GM23338 (cell line): ENCODE data around the gene CUX1.

Source experiments
- EZH2phosphoT487 ChIP-seq: fragments of 200-600 bp; sonication (generic); IDR thresholded peaks from one replicate; pipeline ENCODE4 v1.8.1; 2018; ENCODE audit warnings: antibody characterized with exemption; ENCODE audit not compliant: unreplicated experiment
- TF ChIP-seq, protein P1 (sequence below), 2 experiments: fragments of 200-600 bp in 1 of 2; sonication (generic) in 1 of 2; conservative IDR thresholded peaks; 2 replicates each; pipeline versions ENCODE4 v1.5.1 to v1.6.1; 2016 to 2017; ENCODE audit warnings: antibody characterized with exemption in 2 of 2, low read depth in 2 of 2, mild to moderate bottlenecking in 2 of 2, moderate library complexity in 1 of 2

GRCh38 chr7:101941481-101942383 lies 124.3 kb downstream of the CUX1 start:
- TF ChIP-seq, protein P1, sequence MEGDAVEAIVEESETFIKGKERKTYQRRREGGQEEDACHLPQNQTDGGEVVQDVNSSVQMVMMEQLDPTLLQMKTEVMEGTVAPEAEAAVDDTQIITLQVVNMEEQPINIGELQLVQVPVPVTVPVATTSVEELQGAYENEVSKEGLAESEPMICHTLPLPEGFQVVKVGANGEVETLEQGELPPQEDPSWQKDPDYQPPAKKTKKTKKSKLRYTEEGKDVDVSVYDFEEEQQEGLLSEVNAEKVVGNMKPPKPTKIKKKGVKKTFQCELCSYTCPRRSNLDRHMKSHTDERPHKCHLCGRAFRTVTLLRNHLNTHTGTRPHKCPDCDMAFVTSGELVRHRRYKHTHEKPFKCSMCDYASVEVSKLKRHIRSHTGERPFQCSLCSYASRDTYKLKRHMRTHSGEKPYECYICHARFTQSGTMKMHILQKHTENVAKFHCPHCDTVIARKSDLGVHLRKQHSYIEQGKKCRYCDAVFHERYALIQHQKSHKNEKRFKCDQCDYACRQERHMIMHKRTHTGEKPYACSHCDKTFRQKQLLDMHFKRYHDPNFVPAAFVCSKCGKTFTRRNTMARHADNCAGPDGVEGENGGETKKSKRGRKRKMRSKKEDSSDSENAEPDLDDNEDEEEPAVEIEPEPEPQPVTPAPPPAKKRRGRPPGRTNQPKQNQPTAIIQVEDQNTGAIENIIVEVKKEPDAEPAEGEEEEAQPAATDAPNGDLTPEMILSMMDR (conservative IDR thresholded peaks at IDR 0.05; ENCODE audit: low read depth in 2 of 2), result no peak
- TF ChIP-seq EZH2phosphoT487, result no peak
